ENCODE data around the gene MAGI2. TPM values are rescaled to one million over a fixed set of nuclear protein-coding genes. Genes with fewer than 3 reads are reported as not detected.

MAGI2 gene
- total RNA-seq, 1 experiment from 2014 or later = 14.3 TPM

GRCh38 chr7:79452495-79453265, 787 bp downstream of the MAGI2 start:
- Histone ChIP-seq H4K91ac (ENCODE audit: insufficient read length, low read depth, low read length) (no peak overlapping the region), H3K4me2 (ENCODE audit: insufficient read depth, insufficient read length, low read length) (peak overlapping the region; percentile 95), H3K79me2 (ENCODE audit: insufficient read depth, low read length) (no peaks in the 10 kb centered on the region), H3K56ac (ENCODE audit: insufficient read length, low read depth, low read length) (no peak overlapping the region), H3K23ac (ENCODE audit: insufficient read length, low read depth, low read length) (no peak overlapping the region), H4K5ac (ENCODE audit: insufficient read length, low read depth, low read length) (no peak overlapping the region), H2BK20ac (ENCODE audit: low read depth, low read length, poor library complexity, severe bottlenecking) (no peak overlapping the region), H3K79me1 (ENCODE audit: insufficient read depth, low read depth, low read length, poor library complexity, severe bottlenecking) (no peaks in the 10 kb centered on the region), H2BK12ac (ENCODE audit: insufficient read length, low read depth, low read length) (no peak overlapping the region), H2BK15ac (ENCODE audit: low read depth, low read length) (no peak overlapping the region), H3K9me3 (ENCODE audit: control insufficient read depth, low read depth, low read length) (no peaks in the 10 kb centered on the region), H3K27me3 (ENCODE audit: insufficient read depth, low read length) (peaks cover 16% of the 10 kb centered on the region; the same call in 1 of the 2 replicates), H3K18ac (ENCODE audit: insufficient read length, low read depth, low read length) (no peak overlapping the region), H3K9ac (ENCODE audit: extremely low read depth, insufficient read length, low read length) (no peak overlapping the region), H3T11ph (ENCODE audit: low read length) (no peak overlapping the region), H2BK120ac (ENCODE audit: low read depth, low read length, poor library complexity, severe bottlenecking) (no peak overlapping the region), H4K20me1 (ENCODE audit: control insufficient read depth, insufficient read depth, insufficient read length) (no peaks in the 10 kb centered on the region), H2AK5ac (ENCODE audit: insufficient read length, low read length) (no peak overlapping the region), H3K4me1 (ENCODE audit: insufficient read depth, low read length) (no peaks in the 10 kb centered on the region), H3K27ac (ENCODE audit: insufficient read length, low read depth, low read length) (no peak overlapping the region), H4K8ac (replicated peaks; ENCODE audit: insufficient read length, low read depth, low read length) (no peak overlapping the region), H2AFZ (ENCODE audit: low read length) (no peak overlapping the region), H2BK5ac (ENCODE audit: insufficient read length, low read length) (no peak overlapping the region), H3K14ac (ENCODE audit: insufficient read depth, low read length) (no peak overlapping the region), H3K4ac (ENCODE audit: low read depth, low read length) (no peak overlapping the region), H3K23me2 (ENCODE audit: insufficient read length, low read depth, low read length, poor library complexity, severe bottlenecking) (peaks cover 23% of the 10 kb centered on the region)
- H3K27me3 Mint-ChIP-seq (ENCODE audit: low read depth) = peaks cover 78% of the 10 kb centered on the region
- no peak overlapping the region; a peak in 1 of 7 replicates for H3K27ac Mint-ChIP-seq
- no CpG with 5 or more reads among the region's 37 CpGs for WGBS (ENCODE audit: extremely low coverage, insufficient read length, low lambda C conversion rate)
- H3K9me3 Mint-ChIP-seq = no peaks in the 10 kb centered on the region
- H3K4me1 Mint-ChIP-seq = peaks cover 18 to 22% of the 10 kb centered on the region in 2 experiments
- no peak for TF ChIP-seq CTCF (conservative IDR thresholded peaks at IDR 0.05)
- H3K4me3 Mint-ChIP-seq = peak overlapping the region; percentile 80 to 95
- DNase-seq = peak; percentile 36
- H3K36me3 Mint-ChIP-seq (ENCODE audit: insufficient read depth in 1 of 3, low read depth in 3 of 3) = no peaks in the 10 kb centered on the region
